Keratinocyte (primary cell): ENCODE results near the gene SCUBE1. TPM values are rescaled to one million over a fixed set of nuclear protein-coding genes. Genes with fewer than 3 reads are reported as not detected.

Source experiments
- DNase-seq: peaks from one replicate; pipeline ENCODE4 v3.0.0-alpha.2; 2011; ENCODE audit warnings: low read depth, missing footprints, low spot score
- FAIRE-seq: peaks from 2 replicates; lab custom pipeline; 2011; peaks lifted over from hg19 to GRCh38; lab: Jason Lieb, UNC
- H2AFZ ChIP-seq: 2 replicates; pipeline ENCODE4 v1.6.0; 2012; ENCODE audit warnings: low read length, control low read depth, inconsistent platforms; ENCODE audit not compliant: control insufficient read depth
- H3K27ac ChIP-seq: 2 replicates; pipeline ENCODE4 v1.5.1; 2011; ENCODE audit warnings: low read length; ENCODE audit not compliant: control insufficient read depth, insufficient read depth
- H3K27me3 ChIP-seq: 3 replicates; pipeline ENCODE4 v1.6.0; 2011; ENCODE audit warnings: low read length; ENCODE audit not compliant: control insufficient read depth, insufficient read depth; ENCODE audit errors: extremely low read depth
- H3K36me3 ChIP-seq, 2 experiments: 2 replicates in 1 of 2; 3 replicates in 1 of 2; pipeline ENCODE4 v1.5.1; 2011; ENCODE audit warnings: low read length in 2 of 2, mild to moderate bottlenecking in 1 of 2; ENCODE audit not compliant: control insufficient read depth in 2 of 2, insufficient read depth in 2 of 2; ENCODE audit errors: extremely low read depth in 1 of 2
- H3K4me1 ChIP-seq: 3 replicates; pipeline ENCODE4 v1.5.1; 2011; ENCODE audit warnings: low read length; ENCODE audit not compliant: control insufficient read depth, insufficient read depth; ENCODE audit errors: extremely low read depth
- H3K4me2 ChIP-seq: 3 replicates; pipeline ENCODE4 v1.6.0; 2011; ENCODE audit warnings: low read depth, low read length; ENCODE audit not compliant: control insufficient read depth, insufficient read depth; ENCODE audit errors: extremely low read depth
- H3K4me3 ChIP-seq, 3 experiments: fragments of 200-600 bp in 1 of 3; sonication (generic) in 1 of 3; 2 replicates in 2 of 3; 3 replicates in 1 of 3; pipeline ENCODE4 v1.5.1; 2011 to 2016; ENCODE audit warnings: low read length in 3 of 3, mild to moderate bottlenecking in 3 of 3, control low read depth in 2 of 3, inconsistent platforms in 1 of 3, low read depth in 1 of 3, mixed read lengths in 1 of 3, mixed run types in 1 of 3, moderate library complexity in 1 of 3; ENCODE audit not compliant: control insufficient read depth in 2 of 3, insufficient read depth in 2 of 3; ENCODE audit errors: extremely low read depth in 1 of 3
- H3K79me2 ChIP-seq: 2 replicates; pipeline ENCODE4 v1.6.0; 2012; ENCODE audit warnings: low read length; ENCODE audit not compliant: control insufficient read depth, insufficient read depth
- H3K9ac ChIP-seq: 3 replicates; pipeline ENCODE4 v1.6.0; 2011; ENCODE audit warnings: low read length; ENCODE audit not compliant: control insufficient read depth, insufficient read depth; ENCODE audit errors: extremely low read depth
- H3K9me1 ChIP-seq: 3 replicates; pipeline ENCODE4 v1.6.0; 2011; ENCODE audit warnings: low read length; ENCODE audit not compliant: control insufficient read depth, insufficient read depth; ENCODE audit errors: extremely low read depth
- H3K9me3 ChIP-seq: 2 replicates; pipeline ENCODE4 v1.5.1; 2012; ENCODE audit warnings: low read depth, low read length; ENCODE audit not compliant: control insufficient read depth
- H4K20me1 ChIP-seq: 3 replicates; pipeline ENCODE4 v1.6.0; 2011; ENCODE audit warnings: low read length; ENCODE audit not compliant: control insufficient read depth, insufficient read depth; ENCODE audit errors: extremely low read depth
- EZH2 ChIP-seq: IDR thresholded peaks from one replicate; pipeline ENCODE4 v1.6.1; 2012; ENCODE audit warnings: inconsistent platforms, mild to moderate bottlenecking, low read length, moderate library complexity
- dilution Hi-C: fragments of 300-500 bp; cut with MboI; formaldehyde crosslinking; loops from one replicate; pipeline ENCODE4 v1.7.0; 2020; ENCODE audit warnings: low sequenced_read_pairs; ENCODE audit not compliant: extremely low pct_ligation_motif_present
- polyA plus RNA-seq, 5 experiments: library from polyadenylated mRNA; depleted of rRNA in 3 of 5; stranded (reverse) in 3 of 5; stranded (forward) in 1 of 5; unstranded in 1 of 5; fragments of >200 nt; gene quantifications; 1 replicate in 1 of 5; 2 replicates in 3 of 5; 3 replicates in 1 of 5; pipeline versions ENCODE4 v1.2.1 to v1.2.3, GENCODE V29; 2011 to 2012; ENCODE audit warnings: missing spikeins in 2 of 5, low read depth in 1 of 5, low replicate concordance in 1 of 5
- TF ChIP-seq, protein P1 (sequence below), 3 experiments: IDR thresholded peaks in 1 of 3; conservative IDR thresholded peaks in 1 of 3; optimal IDR thresholded peaks in 1 of 3; 2 replicates in 2 of 3; 3 replicates in 1 of 3; pipeline versions ENCODE3 to v1.5.1; 2011; ENCODE audit warnings: low read length in 3 of 3, mild to moderate bottlenecking in 3 of 3, moderate library complexity in 2 of 3, control low read depth in 1 of 3, inconsistent platforms in 1 of 3; ENCODE audit not compliant: insufficient read depth in 2 of 3; ENCODE audit errors: extremely low read depth in 1 of 3

SCUBE1 gene
- polyA plus RNA-seq, 1 donor (not counting 4 experiments of a cell fraction or from before 2014, with no cell fraction given): not detected

DNA sequence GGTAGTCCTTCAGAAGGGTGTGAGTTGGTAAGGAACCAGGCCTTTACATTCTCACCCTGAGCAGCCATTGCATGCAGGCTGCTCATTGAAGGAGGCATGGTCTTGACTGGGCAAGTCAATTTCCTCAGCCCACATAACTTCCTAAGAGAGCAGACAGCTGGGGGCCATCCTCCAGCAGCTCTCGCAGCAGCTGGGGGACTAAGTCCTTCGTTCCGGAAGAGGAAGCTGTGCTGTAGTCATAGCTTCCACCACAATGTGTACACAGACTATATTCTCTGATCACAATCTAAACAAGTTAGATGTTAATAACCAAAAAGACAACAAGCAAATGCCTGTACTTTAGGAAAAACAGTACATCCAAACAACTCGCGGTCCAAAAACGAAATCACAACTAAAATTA, 38.5 kb upstream of the SCUBE1 start:
- no peak overlapping the region for H3K27ac ChIP-seq
- H4K20me1 ChIP-seq: no peaks in the 10 kb centered on the region
- H3K36me3 ChIP-seq: no peaks in the 10 kb centered on the region
- H3K9me1 ChIP-seq: no peaks in the 10 kb centered on the region
- no peak overlapping the region for H3K4me3 ChIP-seq
- H3K27me3 ChIP-seq: peaks cover 6% of the 10 kb centered on the region
- H3K79me2 ChIP-seq: no peaks in the 10 kb centered on the region
- FAIRE-seq (no peak), DNase-seq (no peak)
- H3K4me1 ChIP-seq: no peaks in the 10 kb centered on the region
- dilution Hi-C loops: no loop called here
- H3K9ac ChIP-seq: no peak overlapping the region
- H3K9me3 ChIP-seq: no peaks in the 10 kb centered on the region
- no peak overlapping the region for H3K4me2 ChIP-seq
- no peak overlapping the region for H2AFZ ChIP-seq
- TF ChIP-seq EZH2: no peak
- TF ChIP-seq, protein P1, sequence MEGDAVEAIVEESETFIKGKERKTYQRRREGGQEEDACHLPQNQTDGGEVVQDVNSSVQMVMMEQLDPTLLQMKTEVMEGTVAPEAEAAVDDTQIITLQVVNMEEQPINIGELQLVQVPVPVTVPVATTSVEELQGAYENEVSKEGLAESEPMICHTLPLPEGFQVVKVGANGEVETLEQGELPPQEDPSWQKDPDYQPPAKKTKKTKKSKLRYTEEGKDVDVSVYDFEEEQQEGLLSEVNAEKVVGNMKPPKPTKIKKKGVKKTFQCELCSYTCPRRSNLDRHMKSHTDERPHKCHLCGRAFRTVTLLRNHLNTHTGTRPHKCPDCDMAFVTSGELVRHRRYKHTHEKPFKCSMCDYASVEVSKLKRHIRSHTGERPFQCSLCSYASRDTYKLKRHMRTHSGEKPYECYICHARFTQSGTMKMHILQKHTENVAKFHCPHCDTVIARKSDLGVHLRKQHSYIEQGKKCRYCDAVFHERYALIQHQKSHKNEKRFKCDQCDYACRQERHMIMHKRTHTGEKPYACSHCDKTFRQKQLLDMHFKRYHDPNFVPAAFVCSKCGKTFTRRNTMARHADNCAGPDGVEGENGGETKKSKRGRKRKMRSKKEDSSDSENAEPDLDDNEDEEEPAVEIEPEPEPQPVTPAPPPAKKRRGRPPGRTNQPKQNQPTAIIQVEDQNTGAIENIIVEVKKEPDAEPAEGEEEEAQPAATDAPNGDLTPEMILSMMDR (optimal IDR thresholded peaks at IDR 0.05 in 1 of 3, IDR thresholded peaks at IDR 0.05 in 1 of 3, conservative IDR thresholded peaks at IDR 0.05 in 1 of 3; ENCODE audit: extremely low read depth in 1 of 3, insufficient read depth in 2 of 3, low read length in 3 of 3): no peak

DNA sequence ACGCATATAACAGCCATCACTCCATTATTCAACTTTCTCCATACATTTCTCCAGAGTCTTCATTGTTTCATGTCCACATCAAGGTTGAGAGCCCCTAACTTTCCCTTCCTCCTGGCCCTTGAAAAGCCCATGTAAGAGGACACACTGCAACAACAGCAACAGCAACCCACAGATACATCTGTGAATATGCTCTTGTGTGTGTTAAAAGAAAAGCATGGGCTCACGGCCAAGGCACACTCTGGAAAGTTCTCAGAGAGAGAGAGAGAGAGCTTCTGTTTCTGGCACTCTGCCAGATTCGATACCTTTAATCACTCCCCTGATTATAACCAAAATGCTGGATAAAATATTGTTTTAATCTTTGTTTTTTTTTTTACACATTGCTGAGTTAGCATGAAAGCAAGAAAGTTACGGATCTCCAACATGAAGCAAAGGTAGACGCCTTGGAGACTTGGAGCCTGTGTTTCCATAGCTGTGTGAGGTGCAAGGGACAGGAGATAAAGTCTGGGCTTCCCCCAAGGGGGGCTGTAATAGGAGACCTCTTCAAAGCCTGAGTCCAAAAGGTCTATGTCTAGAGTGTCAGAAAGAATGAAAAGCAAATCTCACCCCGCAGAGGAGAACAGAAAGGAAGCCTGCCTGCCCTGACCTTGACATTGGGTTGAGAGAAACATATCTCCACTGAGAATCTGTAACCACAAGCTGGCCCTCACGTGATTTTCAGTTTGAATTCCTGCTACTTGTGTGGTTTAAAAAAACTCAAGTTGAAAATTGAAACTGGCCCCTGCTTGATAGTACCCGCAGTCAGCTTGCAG, 34.9 kb upstream of the SCUBE1 start:
- no peak overlapping the region for H3K27ac ChIP-seq
- FAIRE-seq: no peak
- no peaks in the 10 kb centered on the region for H4K20me1 ChIP-seq
- no peaks in the 10 kb centered on the region for H3K9me3 ChIP-seq
- H3K4me1 ChIP-seq: no peaks in the 10 kb centered on the region
- H3K9me1 ChIP-seq: no peaks in the 10 kb centered on the region
- no peaks in the 10 kb centered on the region for H3K36me3 ChIP-seq
- no peak overlapping the region for H2AFZ ChIP-seq
- no peaks in the 10 kb centered on the region for H3K79me2 ChIP-seq
- no peak overlapping the region for H3K4me3 ChIP-seq
- TF ChIP-seq, protein P1 (optimal IDR thresholded peaks at IDR 0.05 in 1 of 3, IDR thresholded peaks at IDR 0.05 in 1 of 3, conservative IDR thresholded peaks at IDR 0.05 in 1 of 3; ENCODE audit: extremely low read depth in 1 of 3, insufficient read depth in 2 of 3, low read length in 3 of 3): no peak
- TF ChIP-seq EZH2: no peak
- peaks cover 6% of the 10 kb centered on the region for H3K27me3 ChIP-seq
- H3K9ac ChIP-seq: no peak overlapping the region
- no peak overlapping the region for H3K4me2 ChIP-seq
- dilution Hi-C loops: no loop called here
- no peak for DNase-seq
